A549 (cell line): ENCODE results near the gene GFAP. TPM values are rescaled to one million over a fixed set of nuclear protein-coding genes. Genes with fewer than 3 reads are reported as not detected.
A peak's percentile ranks its signal among the peaks of the same experiment; 100 is the strongest.

Experiments used
- ATAC-seq, 2 experiments: fragments of 200-7000 bp in 1 of 2; fragments of >200 bp in 1 of 2; cut with Nextera tagmentation in 1 of 2; cut with Tn5 transposase in 1 of 2; 3 replicates each; pipeline versions ENCODE4 v1.8.0 to v1.9.1; 2018 to 2020; ENCODE audit warnings: mild to moderate bottlenecking in 1 of 2, moderate library complexity in 1 of 2
- CTCF ChIA-PET: fragments of 300-600 bp; sonication (Branson Sonifier 250); formaldehyde crosslinking; extraction: SDS; loops from one replicate; lab custom pipeline; 2021; ENCODE audit warnings: antibody characterized with exemption, inconsistent platforms; lab: Yijun Ruan, JAX
- POLR2A ChIA-PET: fragments of 350-600 bp; formaldehyde crosslinking; extraction: SDS; loops from one replicate; lab custom pipeline; 2021; ENCODE audit warnings: antibody characterized with exemption, inconsistent platforms; lab: Yijun Ruan, JAX
- DNase-seq, 2 experiments: peaks; one replicate each; pipeline versions ENCODE4 v3.0.0 to v3.0.0-alpha.2; 2011 to 2016; ENCODE audit warnings: low read depth in 1 of 2, low spot score in 1 of 2
- FAIRE-seq: peaks from 2 replicates; lab custom pipeline; 2011; peaks lifted over from hg19 to GRCh38; lab: Jason Lieb, UNC
- H3K27ac ChIP-seq, 2 experiments: fragments of >200 bp; sonication (Bioruptor Twin); formaldehyde crosslinking; 3 replicates each; pipeline ENCODE4 v1.5.1; 2016 to 2017
- H3K4me1 ChIP-seq: fragments of >200 bp; sonication (Bioruptor Twin); formaldehyde crosslinking; 3 replicates; pipeline ENCODE4 v1.6.1; 2016
- H3K4me2 ChIP-seq: fragments of >200 bp; sonication (Bioruptor Twin); formaldehyde crosslinking; 3 replicates; pipeline ENCODE4 v1.6.1; 2016
- H3K4me3 ChIP-seq: fragments of >200 bp; sonication (Bioruptor Twin); formaldehyde crosslinking; 3 replicates; pipeline ENCODE4 v1.5.1; 2016
- H3K9me3 ChIP-seq: fragments of >200 bp; sonication (Bioruptor Twin); formaldehyde crosslinking; 3 replicates; pipeline ENCODE4 v1.6.1; 2016
- CHD2 ChIP-seq: fragments of 150-350 bp; IDR thresholded peaks from 2 replicates; pipeline ENCODE4 v1.6.1; 2014; ENCODE audit warnings: low read length; ENCODE audit not compliant: partially characterized antibody
- GATA3 ChIP-seq: IDR thresholded peaks from 2 replicates; pipeline ENCODE4 v1.6.1; 2012; ENCODE audit warnings: borderline replicate concordance
- HDAC2 ChIP-seq: fragments of 200-600 bp; sonication (generic); IDR thresholded peaks from 2 replicates; pipeline ENCODE4 v1.6.1; 2016
- KDM5A ChIP-seq: fragments of 200-600 bp; sonication (generic); IDR thresholded peaks from 2 replicates; pipeline ENCODE4 v1.6.1; 2016; ENCODE audit warnings: antibody characterized with exemption, mild to moderate bottlenecking
- NFE2L2 ChIP-seq: fragments of 150-350 bp; conservative IDR thresholded peaks from 2 replicates; pipeline ENCODE4 v1.6.1; 2014; ENCODE audit warnings: low read length
- NR3C1 ChIP-seq: fragments of >200 bp; sonication (Bioruptor Twin); formaldehyde crosslinking; IDR thresholded peaks from 3 replicates; pipeline ENCODE4 v1.6.1; 2017
- PHF8 ChIP-seq: fragments of 200-600 bp; sonication (generic); IDR thresholded peaks from 2 replicates; pipeline ENCODE4 v1.6.1; 2016; ENCODE audit warnings: low read depth, mild to moderate bottlenecking, antibody characterized with exemption, moderate library complexity, borderline replicate concordance
- RARB ChIP-seq: fragments of 250-450 bp; sonication (Bioruptor Pico); IDR thresholded peaks from 2 replicates; pipeline ENCODE4 v1.8.0; 2021; ENCODE audit warnings: mild to moderate bottlenecking, moderate library complexity
- RFX5 ChIP-seq: fragments of 450-650 bp; IDR thresholded peaks from 2 replicates; pipeline ENCODE4 v1.7.1; 2014; ENCODE audit warnings: antibody characterized with exemption, mild to moderate bottlenecking, moderate library complexity
- RNF2 ChIP-seq: fragments of 200-600 bp; sonication (generic); IDR thresholded peaks from 2 replicates; pipeline ENCODE4 v1.6.1; 2016; ENCODE audit warnings: low read depth, mild to moderate bottlenecking, antibody characterized with exemption, moderate library complexity, borderline replicate concordance
- SMC3 ChIP-seq: fragments of >200 bp; sonication (Bioruptor Twin); formaldehyde crosslinking; IDR thresholded peaks from 3 replicates; pipeline ENCODE4 v1.6.1; 2018; ENCODE audit warnings: inconsistent platforms
- SREBF2 ChIP-seq: fragments of 450-650 bp; IDR thresholded peaks from 2 replicates; pipeline ENCODE4 v1.6.1; 2014; ENCODE audit warnings: mild to moderate bottlenecking, moderate library complexity
- USF2 ChIP-seq: fragments of 450-650 bp; IDR thresholded peaks from 2 replicates; pipeline ENCODE4 v1.6.1; 2014; ENCODE audit warnings: antibody characterized with exemption
- ZFP36 ChIP-seq: fragments of 450-650 bp; IDR thresholded peaks from 2 replicates; pipeline ENCODE4 v1.6.1; 2014; ENCODE audit warnings: borderline replicate concordance; ENCODE audit not compliant: partially characterized antibody
- WGBS: methylation state at CpG from one replicate; pipeline ENCODE4 v1.1.6; 2017; ENCODE audit errors: missing lambda C conversion rate; 5-methylcytosine and 5-hydroxymethylcytosine counted together
- polyA plus RNA-seq, 4 experiments: library from polyadenylated mRNA; depleted of rRNA in 3 of 4; stranded (reverse); fragments of >200 nt; fragmentation: RNase III in 1 of 4; extraction: RNeasy Plus Mini Kit Qiagen cat#74134 plus additional on column Dnase treatment in 1 of 4; gene quantifications; 2 replicates in 3 of 4; 3 replicates in 1 of 4; pipeline ENCODE4 v1.2.3, GENCODE V29; 2011 to 2017
- TF ChIP-seq, protein P1 (sequence below): fragments of 150-350 bp; IDR thresholded peaks from 2 replicates; pipeline ENCODE4 v1.6.1; 2014; ENCODE audit warnings: low read depth, mild to moderate bottlenecking, low read length
- TF ChIP-seq, protein P2 (sequence below): IDR thresholded peaks from 2 replicates; pipeline ENCODE4 v1.6.1; 2012

GFAP gene
- polyA plus RNA-seq, 2 of the 4 experiments (the other 2 are of a cell fraction) = 1.5 to 1.8 TPM

DNA sequence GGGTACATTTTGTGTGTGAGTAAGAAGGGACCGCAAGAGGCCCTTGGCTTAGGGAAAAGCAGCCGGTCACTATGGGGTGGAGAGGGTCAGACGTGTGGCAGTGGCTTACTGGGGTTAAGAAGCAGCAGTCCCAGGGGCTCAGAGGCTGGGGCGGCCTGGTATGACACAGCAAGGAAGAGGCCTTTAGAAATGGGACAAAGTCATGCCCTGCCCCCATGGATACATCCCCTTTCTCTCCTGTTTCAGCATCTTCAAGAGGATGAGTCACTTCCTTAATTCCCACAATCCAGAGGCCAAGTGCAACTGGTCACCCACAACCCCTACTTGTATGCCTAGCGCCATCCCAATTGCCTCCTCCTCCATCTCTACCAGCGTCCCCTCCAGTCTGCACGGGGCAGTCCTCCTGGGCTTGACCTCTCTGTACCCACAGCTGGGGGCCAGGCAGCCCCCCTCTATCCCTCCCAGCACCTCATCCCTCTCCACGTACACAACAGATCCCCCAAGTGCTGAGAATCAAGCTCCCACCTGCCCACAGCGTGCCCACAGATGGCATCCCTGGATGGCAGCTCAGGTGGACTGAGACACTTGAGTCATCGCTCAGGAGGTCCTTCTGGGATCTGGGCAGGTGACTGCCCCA lies 9.2 kb downstream of the GFAP start (continued):
- no peak for TF ChIP-seq RARB (CRISPR knock-in tag)

GRCh38 chr17:44905006-44906000 lies 10.0 kb downstream of the GFAP start:
- ChIA-PET CTCF (interaction anchor here (1.4 to 18.5 kb wide), 5 partner anchors 10 to 230 kb away, joined by 3 to 223 read pairs (median 129); partner anchors contain the start of genes ACBD4, GFAP and PLCD3), POLR2A (interaction anchor here (1.3 kb wide), 1 partner anchor 156 kb away, joined by 3 read pairs; the partner anchor contains the start of gene NMT1)
- ATAC-seq (peak in 1 of 2 experiments; percentile 3; a peak in 3 of 6 replicates), DNase-seq (no peak), FAIRE-seq (peak; percentile 51)
- Histone ChIP-seq H3K4me1 (peaks cover 67% of the 10 kb centered on the region), H3K4me3 (no peak overlapping the region), H3K9me3 (no peaks in the 10 kb centered on the region), H3K4me2 (peak overlapping the region; percentile 77), H3K27ac (peak overlapping the region; percentile 91 to 94)
- WGBS = 83% methylated on average over 9 of the region's 9 CpGs
- no peak for TF ChIP-seq GATA3
- TF ChIP-seq, protein P1, sequence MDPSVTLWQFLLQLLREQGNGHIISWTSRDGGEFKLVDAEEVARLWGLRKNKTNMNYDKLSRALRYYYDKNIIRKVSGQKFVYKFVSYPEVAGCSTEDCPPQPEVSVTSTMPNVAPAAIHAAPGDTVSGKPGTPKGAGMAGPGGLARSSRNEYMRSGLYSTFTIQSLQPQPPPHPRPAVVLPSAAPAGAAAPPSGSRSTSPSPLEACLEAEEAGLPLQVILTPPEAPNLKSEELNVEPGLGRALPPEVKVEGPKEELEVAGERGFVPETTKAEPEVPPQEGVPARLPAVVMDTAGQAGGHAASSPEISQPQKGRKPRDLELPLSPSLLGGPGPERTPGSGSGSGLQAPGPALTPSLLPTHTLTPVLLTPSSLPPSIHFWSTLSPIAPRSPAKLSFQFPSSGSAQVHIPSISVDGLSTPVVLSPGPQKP = no peak

DNA sequence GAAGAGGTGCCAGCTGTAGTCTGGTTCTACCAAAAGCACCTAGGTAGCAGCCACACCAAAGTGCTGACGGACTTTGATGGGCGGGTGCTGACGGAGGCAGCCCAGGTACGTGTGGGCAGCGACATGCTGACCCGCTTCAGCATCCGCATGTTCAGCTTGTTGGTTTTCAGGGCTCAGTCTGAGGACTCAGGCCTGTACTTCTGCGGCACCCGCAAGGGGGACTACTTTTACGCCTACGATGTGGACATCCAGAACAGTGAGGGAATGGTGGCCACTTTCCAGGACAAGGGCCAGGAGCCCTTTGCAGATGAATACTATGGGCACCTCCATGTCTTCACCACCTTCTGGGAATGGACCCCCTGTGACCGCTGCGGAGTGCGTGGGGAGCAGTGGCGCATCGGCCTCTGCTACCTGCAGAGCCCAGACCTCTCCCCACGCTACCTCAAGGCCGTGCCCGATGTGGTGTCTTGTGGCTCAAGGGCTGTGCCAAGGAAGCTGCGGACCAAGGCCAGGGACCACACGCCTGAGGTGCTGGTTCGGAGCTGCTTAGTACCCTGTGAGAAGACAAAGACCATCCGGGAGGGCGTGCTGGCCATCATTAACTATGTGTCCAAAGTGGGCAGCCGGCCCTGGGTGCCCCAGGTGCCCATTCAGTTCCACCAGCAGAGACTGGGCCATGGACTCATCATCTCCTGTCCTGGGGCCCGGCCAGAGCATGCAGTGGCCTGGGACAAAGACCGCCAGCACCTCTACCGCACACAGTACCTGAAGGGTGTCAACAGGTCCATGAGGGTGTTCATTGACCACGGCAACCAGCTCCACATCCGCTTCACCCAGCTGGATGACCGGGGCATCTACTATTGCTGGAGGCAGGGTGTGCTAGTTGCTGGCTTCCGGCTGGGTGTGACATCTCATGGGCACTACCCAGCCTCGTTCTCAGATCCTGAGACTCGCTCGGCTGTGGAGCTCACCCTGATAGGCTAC lies 11.0 kb downstream of the GFAP start:
- Histone ChIP-seq H3K4me3 (no peak overlapping the region), H3K4me2 (no peak overlapping the region; the same call in 2 of the 3 replicates), H3K4me1 (peaks cover 61% of the 10 kb centered on the region), H3K9me3 (no peaks in the 10 kb centered on the region), H3K27ac (peak overlapping the region; percentile 91 to 94; a peak in 5 of 6 replicates)
- CTCF ChIA-PET = interaction anchor here (0.8 to 18.5 kb wide), 8 partner anchors 11 to 231 kb away, joined by 3 to 223 read pairs (median 11); partner anchors contain the start of genes ACBD4, GFAP and PLCD3
- WGBS = 96% methylated on average over 32 of the region's 35 CpGs
- DNase-seq (no peak), ATAC-seq (no peak), FAIRE-seq (no peak)
- no peak for TF ChIP-seq ZFP36
- TF ChIP-seq PHF8 = no peak
- no peak for TF ChIP-seq CHD2
- TF ChIP-seq RARB (CRISPR knock-in tag) = no peak
- no peak for TF ChIP-seq NFE2L2
- no peak for TF ChIP-seq HDAC2
- TF ChIP-seq, protein P2, sequence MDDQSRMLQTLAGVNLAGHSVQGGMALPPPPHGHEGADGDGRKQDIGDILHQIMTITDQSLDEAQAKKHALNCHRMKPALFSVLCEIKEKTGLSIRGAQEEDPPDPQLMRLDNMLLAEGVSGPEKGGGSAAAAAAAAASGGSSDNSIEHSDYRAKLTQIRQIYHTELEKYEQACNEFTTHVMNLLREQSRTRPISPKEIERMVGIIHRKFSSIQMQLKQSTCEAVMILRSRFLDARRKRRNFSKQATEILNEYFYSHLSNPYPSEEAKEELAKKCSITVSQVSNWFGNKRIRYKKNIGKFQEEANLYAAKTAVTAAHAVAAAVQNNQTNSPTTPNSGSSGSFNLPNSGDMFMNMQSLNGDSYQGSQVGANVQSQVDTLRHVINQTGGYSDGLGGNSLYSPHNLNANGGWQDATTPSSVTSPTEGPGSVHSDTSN = no peak
- no peak for TF ChIP-seq RNF2
- TF ChIP-seq GATA3 = no peak
- no peak for TF ChIP-seq SMC3
- TF ChIP-seq RFX5 = no peak
- TF ChIP-seq KDM5A = no peak
- TF ChIP-seq SREBF2 = no peak
- no peak for TF ChIP-seq NR3C1
- TF ChIP-seq USF2 = no peak
- POLR2A ChIA-PET = interaction anchor here (1.3 kb wide), 1 partner anchor 157 kb away, joined by 3 read pairs; the partner anchor contains the start of gene NMT1
